HG03442 (cell line): ENCODE results near the gene IL1RAPL2.
"Not testable (repeated sequence)": the region's sequence is repeated elsewhere in the genome, so short reads cannot be mapped to it uniquely, and the experiment has no call there.

ENCODE experiments used
- ATAC-seq: cut with Tn5 transposase; IDR thresholded peaks from one replicate; pipeline ENCODE4 v1.9.1; 2021; ENCODE audit warnings: mild to moderate bottlenecking, moderate library complexity; ENCODE audit not compliant: unreplicated experiment

The IL1RAPL2 gene

GRCh38 chrX:104565791-104566680 lies at the start of gene IL1RAPL2:
Gene IL1RAPL2 (plus strand): TSS chrX:104566199.
- no peak for ATAC-seq

DNA sequence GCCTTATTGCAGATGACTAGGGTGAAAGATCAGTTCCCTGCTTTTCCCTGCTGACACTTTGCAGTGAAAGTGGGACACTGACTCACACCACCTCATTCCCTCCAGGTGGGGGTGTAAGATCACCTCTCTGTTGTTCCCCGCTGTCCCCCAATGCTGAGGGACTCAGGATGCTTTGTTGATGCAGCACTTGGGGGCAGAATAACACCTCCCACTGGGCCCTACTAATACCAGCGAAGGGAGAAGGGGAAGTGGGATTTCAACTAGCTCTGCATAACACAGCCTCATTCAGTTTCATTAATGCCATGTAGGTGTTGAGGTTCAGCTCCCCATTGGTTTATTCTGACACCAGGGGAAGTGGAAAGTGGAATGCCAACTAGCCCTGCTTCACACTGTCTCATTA lies 43.6 kb upstream of the IL1RAPL2 start:
- ATAC-seq, result no peak

- ATAC-seq, result no peak
These were observed 42.1 kb upstream of the IL1RAPL2 start for GRCh38 chrX:104523858-104524257.

- no peak for ATAC-seq
These were observed 26.9 kb upstream of the IL1RAPL2 start for GRCh38 chrX:104539081-104539480.

DNA sequence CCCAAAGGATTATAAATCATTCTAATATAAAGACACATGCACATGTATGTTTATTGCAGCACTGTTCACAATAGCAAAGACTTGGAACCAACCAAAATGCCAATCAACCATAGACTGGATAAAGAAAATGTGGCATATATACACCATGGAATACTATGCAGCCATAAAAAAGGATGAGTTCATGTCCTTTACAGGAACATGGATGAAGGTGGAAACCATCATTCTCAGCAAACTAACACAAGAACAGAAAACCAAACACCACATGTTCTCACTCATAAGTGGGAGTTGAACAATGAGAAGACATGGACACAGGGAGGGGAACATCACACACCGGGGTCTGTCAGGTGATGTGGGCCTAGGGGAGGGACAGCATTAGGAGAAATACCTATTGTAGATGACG lies 23.6 kb upstream of the IL1RAPL2 start:
- ATAC-seq, result not testable (repeated sequence)

DNA sequence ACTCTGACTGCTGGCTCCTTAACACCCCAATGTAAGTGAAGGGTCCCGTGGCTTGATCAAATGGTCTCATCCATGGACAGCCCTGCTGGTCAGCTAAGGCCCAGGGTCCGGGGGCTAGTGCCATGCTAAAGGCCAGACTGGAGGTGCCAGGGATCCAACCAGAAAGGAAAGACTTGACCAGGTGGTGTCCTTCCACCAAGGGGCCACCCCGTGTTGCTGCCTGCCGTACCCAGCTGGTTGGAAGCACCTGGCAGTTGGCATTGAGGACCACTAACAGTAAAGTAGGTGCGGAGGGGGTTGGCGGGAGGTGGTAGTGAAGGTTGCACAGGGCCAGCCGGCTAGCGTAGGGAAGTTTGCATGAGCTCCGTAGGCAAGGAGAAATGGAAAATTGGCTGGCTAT lies 1.7 kb upstream of the IL1RAPL2 start:
- ATAC-seq, result no peak

- ATAC-seq, result no peak
These were observed 887 bp upstream of the IL1RAPL2 start for GRCh38 chrX:104564921-104565703.

DNA sequence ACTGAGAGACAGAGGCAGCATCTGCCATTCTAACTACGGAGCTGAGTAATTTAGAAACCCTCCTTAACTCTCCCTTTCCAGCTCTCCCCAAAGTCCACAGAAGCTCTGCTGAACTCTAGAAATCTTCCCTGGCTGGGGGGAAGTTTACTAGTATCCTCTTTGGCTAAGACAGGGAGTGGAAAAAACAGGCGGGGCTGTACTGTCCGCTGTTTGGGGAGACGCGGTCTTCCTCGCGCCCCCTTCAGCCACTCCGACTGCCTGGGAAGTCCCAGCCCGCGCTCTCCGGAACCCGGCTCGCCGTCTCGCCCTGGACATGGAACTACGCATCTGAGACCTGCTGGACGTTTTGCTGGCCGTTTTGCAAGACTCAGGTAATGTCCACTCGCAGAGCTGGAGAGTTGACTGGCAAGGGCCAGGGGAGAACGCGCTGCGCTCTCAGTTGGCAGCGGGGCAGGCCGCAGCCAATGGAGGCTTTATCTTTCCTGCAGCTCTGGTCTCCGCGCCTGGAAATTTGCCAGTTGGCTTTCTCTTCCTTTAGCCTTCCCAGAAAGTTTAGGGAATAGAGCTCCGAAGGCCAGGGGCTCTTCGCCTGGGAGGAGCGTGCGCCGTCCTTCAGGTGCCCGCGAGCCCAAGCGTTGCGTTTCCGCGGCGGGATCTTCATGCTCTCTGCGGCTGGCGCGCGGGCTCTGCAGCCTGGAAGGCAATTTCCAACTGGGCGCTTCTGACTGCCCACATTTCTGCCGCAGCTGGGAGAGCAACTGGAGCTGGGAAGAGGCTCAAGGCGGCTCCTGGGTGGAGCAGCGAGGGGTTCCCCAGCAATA lies 892 bp downstream of the IL1RAPL2 start:
- no peak for ATAC-seq

GRCh38 chrX:104567506-104567905 lies 1.5 kb downstream of the IL1RAPL2 start:
- no peak for ATAC-seq

DNA sequence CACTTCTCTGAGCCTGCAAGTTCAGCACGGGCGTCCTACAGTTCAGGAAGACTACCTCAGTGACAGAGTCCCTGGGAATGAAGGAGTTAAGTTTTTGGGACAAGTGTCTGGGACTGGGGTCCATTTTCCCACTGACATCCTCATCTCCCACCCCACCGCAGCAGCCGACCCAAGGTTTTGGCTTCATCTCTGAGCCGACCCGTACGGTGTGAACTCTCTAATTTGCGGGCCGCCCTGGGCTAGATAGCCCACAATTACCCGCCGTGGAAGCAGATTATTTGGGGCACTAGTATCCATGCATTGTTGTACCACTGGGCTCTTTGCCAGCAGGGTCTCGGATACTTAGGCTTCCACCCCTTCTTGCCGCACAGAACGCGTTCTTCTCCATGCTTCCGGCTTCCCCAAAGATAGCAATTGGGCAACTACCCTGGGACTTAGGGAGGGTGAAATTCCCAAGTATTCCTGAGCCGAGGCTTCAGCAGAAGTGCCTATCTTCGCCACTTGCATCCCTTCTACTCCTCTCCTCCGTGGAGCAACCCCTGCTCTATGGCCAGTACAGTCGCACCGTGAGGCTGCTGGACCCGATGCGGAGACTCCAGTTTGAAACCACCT lies 2.4 kb downstream of the IL1RAPL2 start:
- no peak for ATAC-seq

GRCh38 chrX:104618106-104618895 lies 52.3 kb downstream of the IL1RAPL2 start:
- ATAC-seq, result no peak

GRCh38 chrX:104621781-104622180 lies 55.8 kb downstream of the IL1RAPL2 start:
- ATAC-seq, result no peak

GRCh38 chrX:104641176-104641575 lies 75.2 kb downstream of the IL1RAPL2 start:
- no peak for ATAC-seq

GRCh38 chrX:104647084-104647483 lies 81.1 kb downstream of the IL1RAPL2 start:
- no peak for ATAC-seq

- no peak for ATAC-seq
These were observed 93.2 kb downstream of the IL1RAPL2 start for GRCh38 chrX:104659005-104659744.

- no peak for ATAC-seq
These were observed 94.1 kb downstream of the IL1RAPL2 start for GRCh38 chrX:104660092-104660491.

- no peak for ATAC-seq
These were observed 96.7 kb downstream of the IL1RAPL2 start for GRCh38 chrX:104662694-104663093.

DNA sequence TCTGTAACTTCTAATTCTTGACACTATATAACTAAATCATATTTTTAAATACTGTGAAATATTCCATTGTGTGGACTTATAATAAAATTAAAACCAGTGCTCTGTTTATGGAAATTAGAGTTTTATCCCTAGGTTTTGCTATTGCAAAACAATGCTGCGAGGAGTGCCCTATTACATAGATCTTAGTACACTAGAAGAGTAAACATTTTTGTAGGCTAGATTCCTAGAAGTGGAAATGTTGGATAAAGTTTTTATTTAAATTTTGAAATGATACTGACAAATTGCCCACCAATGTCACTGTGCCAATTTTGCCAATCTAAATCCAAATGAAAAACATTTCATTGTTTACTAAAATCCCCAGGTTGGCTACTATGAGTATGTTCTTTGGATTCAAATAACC lies 99.7 kb downstream of the IL1RAPL2 start:
- ATAC-seq, result no peak

DNA sequence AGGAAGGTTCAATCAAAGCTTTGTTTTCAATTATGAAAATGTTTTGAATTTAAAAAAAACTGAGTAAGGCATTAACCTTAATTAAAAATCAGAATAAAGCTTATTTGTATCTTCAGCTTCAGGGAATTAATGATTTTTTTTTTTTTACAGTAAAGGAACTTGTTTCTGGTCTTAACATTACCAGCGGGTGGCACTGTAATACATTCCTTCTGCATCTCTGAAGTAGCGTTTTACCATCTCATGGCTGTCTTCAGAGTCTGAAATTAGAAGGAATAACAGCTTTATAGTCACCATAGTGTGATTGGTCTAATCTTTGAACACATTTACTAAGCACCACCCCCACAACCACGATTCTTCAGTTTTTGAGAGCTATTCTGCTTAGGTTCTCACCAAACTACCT lies 102.6 kb downstream of the IL1RAPL2 start:
- ATAC-seq, result no peak
